Subcutaneous adipose tissue (tissue), 4 donors: ENCODE results near the gene CYP19A1. TPM values are rescaled to one million over a fixed set of nuclear protein-coding genes. Genes with fewer than 3 reads are reported as not detected.

Experiments used
- total RNA-seq, 4 donors: library from RNA; depleted of rRNA; stranded (reverse); fragments of >200 nt; gene quantifications; one replicate each; pipeline ENCODE4 v1.1.0, GENCODE V29; 2016
- TF ChIP-seq, protein P1 (sequence below): fragments of 450-650 bp; IDR thresholded peaks from one replicate; pipeline ENCODE4 v1.5.1; 2016; ENCODE audit warnings: low read depth, mild to moderate bottlenecking, control low read depth, antibody characterized with exemption, moderate library complexity

The CYP19A1 gene
- total RNA-seq, 4 donors from 2014 or later = 0.75 to 16.7 (median 8.3) TPM

DNA sequence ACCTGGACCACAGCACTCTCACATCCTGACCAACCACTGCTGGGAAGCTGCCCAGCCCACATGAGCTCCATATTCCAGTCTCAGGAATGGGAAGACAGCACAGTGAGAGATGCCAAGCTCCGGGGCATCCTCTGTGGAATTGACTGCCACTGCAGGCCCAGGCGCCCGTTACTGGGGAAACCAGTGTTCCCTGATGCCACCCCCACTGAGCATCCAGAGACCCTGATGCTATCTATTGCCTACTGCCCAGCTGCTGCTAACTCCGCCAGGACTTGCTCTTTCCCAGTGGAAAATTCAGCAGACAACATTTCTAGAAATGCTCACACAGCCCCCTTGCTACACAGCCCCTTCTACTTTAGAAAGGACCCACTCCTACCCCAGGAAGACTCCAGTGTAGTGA is 57.6 kb downstream of the CYP19A1 start:
- TF ChIP-seq, protein P1, sequence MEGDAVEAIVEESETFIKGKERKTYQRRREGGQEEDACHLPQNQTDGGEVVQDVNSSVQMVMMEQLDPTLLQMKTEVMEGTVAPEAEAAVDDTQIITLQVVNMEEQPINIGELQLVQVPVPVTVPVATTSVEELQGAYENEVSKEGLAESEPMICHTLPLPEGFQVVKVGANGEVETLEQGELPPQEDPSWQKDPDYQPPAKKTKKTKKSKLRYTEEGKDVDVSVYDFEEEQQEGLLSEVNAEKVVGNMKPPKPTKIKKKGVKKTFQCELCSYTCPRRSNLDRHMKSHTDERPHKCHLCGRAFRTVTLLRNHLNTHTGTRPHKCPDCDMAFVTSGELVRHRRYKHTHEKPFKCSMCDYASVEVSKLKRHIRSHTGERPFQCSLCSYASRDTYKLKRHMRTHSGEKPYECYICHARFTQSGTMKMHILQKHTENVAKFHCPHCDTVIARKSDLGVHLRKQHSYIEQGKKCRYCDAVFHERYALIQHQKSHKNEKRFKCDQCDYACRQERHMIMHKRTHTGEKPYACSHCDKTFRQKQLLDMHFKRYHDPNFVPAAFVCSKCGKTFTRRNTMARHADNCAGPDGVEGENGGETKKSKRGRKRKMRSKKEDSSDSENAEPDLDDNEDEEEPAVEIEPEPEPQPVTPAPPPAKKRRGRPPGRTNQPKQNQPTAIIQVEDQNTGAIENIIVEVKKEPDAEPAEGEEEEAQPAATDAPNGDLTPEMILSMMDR = no peak

DNA sequence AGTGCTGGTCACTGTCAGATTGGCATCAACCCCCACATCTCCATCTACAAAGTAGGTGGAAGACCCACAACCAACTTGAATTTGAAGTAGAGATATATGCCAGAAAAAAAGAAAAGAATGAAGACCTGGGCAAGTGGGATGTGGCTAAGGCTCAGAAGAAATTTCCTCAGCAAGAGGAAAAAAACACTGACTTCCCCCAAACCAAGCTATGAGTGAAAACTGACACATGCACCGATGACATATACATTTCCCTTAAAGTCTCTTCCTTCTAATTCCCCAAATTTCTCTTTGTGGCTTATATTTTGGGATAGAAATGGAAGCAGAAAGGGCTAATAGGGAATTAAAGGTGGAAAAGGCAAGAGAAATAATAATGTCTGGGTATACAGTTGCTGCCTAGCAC is 59.0 kb downstream of the CYP19A1 start:
- TF ChIP-seq, protein P1 = no peak

DNA sequence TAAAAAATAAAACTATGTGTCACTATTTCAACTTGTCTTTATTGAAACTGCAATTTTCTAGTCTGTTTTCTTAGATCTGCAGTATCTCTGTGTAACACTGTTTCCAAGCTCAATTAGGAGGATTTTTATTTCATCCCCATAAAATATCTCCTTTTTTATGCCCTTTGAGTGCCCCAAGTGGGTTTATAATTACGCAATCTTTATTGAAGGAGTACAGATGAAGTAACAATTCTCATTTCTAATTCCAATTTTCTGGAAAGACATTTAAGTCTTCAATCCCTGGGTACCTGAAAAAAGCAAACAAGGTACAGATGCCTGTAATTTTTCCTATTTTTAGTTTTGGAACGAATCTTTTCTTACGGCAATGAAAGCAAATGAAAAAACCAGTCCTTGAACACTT is 61.3 kb downstream of the CYP19A1 start:
- TF ChIP-seq, protein P1 = no peak

DNA sequence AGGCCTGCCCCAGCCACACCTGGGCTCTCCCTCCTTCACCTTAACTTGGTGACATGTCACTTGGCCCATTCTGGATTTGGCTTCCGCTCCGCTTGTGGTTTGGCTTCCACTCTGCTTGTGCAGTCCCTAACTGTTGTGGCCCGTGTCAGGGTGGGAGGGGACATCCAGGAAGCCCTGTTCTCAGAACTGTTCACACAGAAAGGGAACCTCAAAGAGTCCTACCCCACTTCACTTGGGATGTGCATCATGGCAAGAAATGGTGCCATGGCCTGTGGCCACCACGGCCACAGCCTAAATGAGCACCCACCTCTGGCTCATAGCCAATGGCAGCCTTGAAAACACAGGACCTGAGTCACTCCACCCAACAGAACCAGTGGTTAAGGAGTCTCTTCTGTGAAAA is 63.4 kb downstream of the CYP19A1 start:
- TF ChIP-seq, protein P1 = no peak

DNA sequence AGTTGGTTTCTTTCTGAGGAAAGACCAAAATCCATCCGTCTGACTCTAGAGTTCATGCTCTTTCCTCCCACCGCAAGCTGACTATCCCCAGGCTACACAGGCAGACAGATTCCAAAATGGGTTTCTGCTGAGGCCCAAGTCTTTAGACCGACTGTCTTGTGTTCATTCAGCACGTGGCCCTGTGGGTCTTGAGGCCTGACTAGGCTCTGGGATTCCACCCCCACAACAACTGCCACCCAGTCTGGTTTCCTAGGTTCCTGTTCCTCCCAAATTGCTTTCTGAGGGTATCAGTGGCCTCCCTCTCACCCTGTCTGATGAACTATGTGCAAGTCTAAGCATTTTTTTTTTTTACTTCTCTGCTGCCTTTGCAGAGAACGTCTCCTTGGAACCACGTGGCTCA is 67.7 kb downstream of the CYP19A1 start:
- TF ChIP-seq, protein P1 = no peak

DNA sequence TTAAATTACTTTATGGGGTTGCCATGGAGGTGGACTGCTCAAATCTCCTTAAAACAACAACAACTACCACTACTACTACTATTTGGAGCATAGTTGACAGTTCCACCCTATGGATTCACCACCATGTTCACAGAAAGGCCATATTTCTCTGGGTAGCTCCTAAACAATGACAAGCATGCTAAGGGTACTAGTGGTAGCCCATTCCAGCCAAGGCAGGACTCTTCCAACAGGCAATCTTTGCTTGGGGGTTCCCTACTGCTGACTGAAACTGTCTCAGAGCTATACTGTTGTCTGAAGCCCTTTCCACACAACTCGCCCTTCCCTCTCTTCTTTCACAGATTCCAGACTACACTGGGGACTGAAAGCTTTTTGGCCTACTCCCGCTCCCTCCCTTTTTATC is 68.9 kb downstream of the CYP19A1 start:
- TF ChIP-seq, protein P1 = no peak

DNA sequence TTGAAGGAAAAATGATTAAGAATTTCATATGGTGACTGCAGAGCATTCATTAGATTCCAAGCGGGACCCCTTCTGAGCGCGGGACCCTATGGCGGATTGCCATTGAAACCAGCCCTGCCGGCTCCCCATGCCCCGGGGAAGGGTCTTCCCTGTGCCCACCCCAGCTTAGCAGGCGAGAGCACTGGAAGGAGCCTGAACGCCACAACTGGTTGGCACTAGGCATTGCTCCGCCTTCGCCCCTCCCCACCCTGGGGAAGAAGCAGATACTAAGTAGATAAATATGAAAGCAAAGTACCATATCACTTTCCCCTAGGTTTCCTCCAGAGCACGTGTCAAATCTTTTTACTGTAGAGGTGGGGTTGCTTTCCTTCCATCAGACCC is 70.7 kb downstream of the CYP19A1 start:
- TF ChIP-seq, protein P1 = no peak
